CD4-positive, CD25-positive, alpha-beta regulatory T cell (primary cell): Measurements from ENCODE around the gene SLC23A2. TPM values are rescaled to one million over a fixed set of nuclear protein-coding genes. Genes with fewer than 3 reads are reported as not detected.

Experiments used
- ATAC-seq, 2 donors: fragments of 150-1000 bp; cut with Tn5 transposase; one replicate each; pipeline ENCODE4 v1.10.0; 2021; ENCODE audit warnings: low read depth in 2 of 2, moderate number of reproducible peaks in 2 of 2, moderate library complexity in 1 of 2
- DNase-seq, 3 donors: peaks; one replicate each; pipeline versions ENCODE4 v3.0.0 to v3.0.0-alpha.2; 2012 to 2022; ENCODE audit warnings: mixed read lengths in 1 of 3
- H3K27ac ChIP-seq: one replicate; pipeline ENCODE4 v1.7.0; 2013; ENCODE audit warnings: mild to moderate bottlenecking, low read length; ENCODE audit not compliant: insufficient read depth, poor library complexity, severe bottlenecking
- H3K27me3 ChIP-seq: one replicate; pipeline ENCODE4 v1.7.0; 2013; ENCODE audit warnings: low read length; ENCODE audit not compliant: control insufficient read depth, insufficient read depth
- H3K36me3 ChIP-seq: one replicate; pipeline ENCODE4 v1.7.0; 2013; ENCODE audit warnings: mild to moderate bottlenecking, low read length, moderate library complexity; ENCODE audit not compliant: control insufficient read depth, insufficient read depth
- H3K4me1 ChIP-seq: 2 replicates; pipeline ENCODE4 v1.7.0; 2013; ENCODE audit warnings: mild to moderate bottlenecking, low read length; ENCODE audit not compliant: insufficient read depth, control insufficient read depth, poor library complexity, severe bottlenecking
- H3K4me3 ChIP-seq: one replicate; pipeline ENCODE4 v1.7.0; 2013; ENCODE audit warnings: low read depth, mild to moderate bottlenecking, low read length, moderate library complexity
- H3K9me3 ChIP-seq, 2 experiments: 1 replicate in 1 of 2; 2 replicates in 1 of 2; pipeline ENCODE4 v1.7.0; 2013; ENCODE audit warnings: low read length in 2 of 2, mild to moderate bottlenecking in 1 of 2, moderate library complexity in 1 of 2; ENCODE audit not compliant: control insufficient read depth in 2 of 2
- H3K27ac Mint-ChIP-seq, 3 donors: one replicate each; pipeline ENCODE4 v1.8.0; 2020 to 2022; ENCODE audit warnings: mild to moderate bottlenecking in 3 of 3, mixed read lengths in 3 of 3, moderate library complexity in 2 of 3
- H3K27me3 Mint-ChIP-seq: one replicate; pipeline ENCODE4 v1.8.0; 2022; ENCODE audit warnings: mild to moderate bottlenecking, mixed read lengths
- H3K36me3 Mint-ChIP-seq: one replicate; pipeline ENCODE4 v1.8.0; 2020; ENCODE audit warnings: mixed read lengths
- H3K4me1 Mint-ChIP-seq, 4 donors: one replicate each; pipeline ENCODE4 v1.8.0; 2020 to 2022; ENCODE audit warnings: mixed read lengths in 4 of 4, mild to moderate bottlenecking in 1 of 4
- H3K4me3 Mint-ChIP-seq, 4 donors: one replicate each; pipeline ENCODE4 v1.8.0; 2020 to 2022; ENCODE audit warnings: mild to moderate bottlenecking in 4 of 4, mixed read lengths in 4 of 4, moderate library complexity in 3 of 4
- H3K9me3 Mint-ChIP-seq, 7 donors: one replicate each; pipeline ENCODE4 v1.8.0; 2020 to 2022; ENCODE audit warnings: mixed read lengths in 7 of 7, mild to moderate bottlenecking in 3 of 7, moderate library complexity in 2 of 7
- polyA plus RNA-seq, 4 donors: library from polyadenylated mRNA; unstranded; fragments of 300-500 nt; fragmentation: Illumina TruSeq; gene quantifications; one replicate each; pipeline ENCODE4 v1.2.3, GENCODE V29; 2021
- total RNA-seq: library from RNA; stranded (reverse); gene quantifications from one replicate; pipeline ENCODE4 v1.2.3, GENCODE V29; 2022

SLC23A2 gene
- total and polyA plus RNA-seq, 5 donors from 2014 or later = 3.7 to 19.6 (median 4.7) TPM

- ATAC-seq = no peak
- no peaks in the 10 kb centered on the region for H3K27me3 Mint-ChIP-seq
- peaks cover 11% of the 10 kb centered on the region for H3K36me3 Mint-ChIP-seq
- H3K27ac Mint-ChIP-seq = peak overlapping the region in 2 of 3 donors; percentile 98 to 99
- Histone ChIP-seq H3K36me3 (no peaks in the 10 kb centered on the region), H3K4me3 (no peak overlapping the region), H3K27me3 (no peaks in the 10 kb centered on the region), H3K4me1 (peaks cover 64% of the 10 kb centered on the region), H3K27ac (peak overlapping the region; percentile 96), H3K9me3 (no peaks in the 10 kb centered on the region)
- peaks cover 22 to 81% (median 54%) of the 10 kb centered on the region in 4 donors for H3K4me1 Mint-ChIP-seq
- no peak for DNase-seq
- H3K9me3 Mint-ChIP-seq = no peaks in the 10 kb centered on the region
- H3K4me3 Mint-ChIP-seq = peak overlapping the region in 3 of 4 donors; percentile 8 to 86 (median 38)
These were observed 190.8 kb downstream of the SLC23A2 start for GRCh38 chr20:4810426-4811019.

GRCh38 chr20:4809707-4810106 lies 191.6 kb downstream of the SLC23A2 start:
- peaks cover 19% of the 10 kb centered on the region for H3K36me3 Mint-ChIP-seq
- ATAC-seq (no peak), DNase-seq (no peak)
- H3K9me3 Mint-ChIP-seq = no peaks in the 10 kb centered on the region
- Histone ChIP-seq H3K36me3 (peaks cover under 1% of the 10 kb centered on the region), H3K4me1 (peaks cover 55% of the 10 kb centered on the region), H3K27me3 (no peaks in the 10 kb centered on the region), H3K9me3 (no peaks in the 10 kb centered on the region), H3K4me3 (no peak overlapping the region), H3K27ac (peak overlapping the region; percentile 6)
- H3K4me3 Mint-ChIP-seq = no peak overlapping the region
- no peaks in the 10 kb centered on the region for H3K27me3 Mint-ChIP-seq
- peak overlapping the region in 2 of 3 donors; percentile 98 to 99 for H3K27ac Mint-ChIP-seq
- peaks cover 16 to 74% (median 52%) of the 10 kb centered on the region in 4 donors for H3K4me1 Mint-ChIP-seq

GRCh38 chr20:4808872-4809271 lies 192.4 kb downstream of the SLC23A2 start:
- Histone ChIP-seq H3K9me3 (no peaks in the 10 kb centered on the region), H3K27ac (peak overlapping the region; percentile 35), H3K4me1 (peaks cover 47% of the 10 kb centered on the region), H3K36me3 (peaks cover 2% of the 10 kb centered on the region), H3K27me3 (no peaks in the 10 kb centered on the region), H3K4me3 (no peak overlapping the region)
- Mint-ChIP-seq H3K9me3 (no peaks in the 10 kb centered on the region), H3K4me3 (peak overlapping the region in 2 of 4 donors; percentile 5 to 39), H3K27ac (peak overlapping the region; percentile 56 to 99 (median 98)), H3K27me3 (no peaks in the 10 kb centered on the region), H3K36me3 (peaks cover 22% of the 10 kb centered on the region), H3K4me1 (peaks cover 10 to 68% (median 45%) of the 10 kb centered on the region in 4 donors)
- DNase-seq (no peak), ATAC-seq (no peak)

- Histone ChIP-seq H3K4me1 (peaks cover 17% of the 10 kb centered on the region), H3K27me3 (no peaks in the 10 kb centered on the region), H3K27ac (no peak overlapping the region), H3K4me3 (no peak overlapping the region), H3K36me3 (peaks cover 13% of the 10 kb centered on the region), H3K9me3 (no peaks in the 10 kb centered on the region)
- H3K4me1 Mint-ChIP-seq = peaks cover 12 to 43% (median 25%) of the 10 kb centered on the region in 4 donors
- DNase-seq (no peak), ATAC-seq (no peak)
- no peaks in the 10 kb centered on the region for H3K27me3 Mint-ChIP-seq
- peak overlapping the region; percentile 58 to 87 (median 86) for H3K27ac Mint-ChIP-seq
- H3K4me3 Mint-ChIP-seq = no peak overlapping the region
- H3K36me3 Mint-ChIP-seq = peaks cover 33% of the 10 kb centered on the region
- no peaks in the 10 kb centered on the region for H3K9me3 Mint-ChIP-seq
These were observed 195.5 kb downstream of the SLC23A2 start for GRCh38 chr20:4805663-4806449.

GRCh38 chr20:4802527-4802926 lies 198.8 kb downstream of the SLC23A2 start:
- peaks cover 8 to 18% (median 12%) of the 10 kb centered on the region in 4 donors for H3K4me1 Mint-ChIP-seq
- H3K27ac Mint-ChIP-seq = peak overlapping the region in 2 of 3 donors; percentile 21 to 55
- DNase-seq (no peak), ATAC-seq (no peak)
- peaks cover 56% of the 10 kb centered on the region for H3K36me3 Mint-ChIP-seq
- H3K36me3 ChIP-seq = peaks cover 39% of the 10 kb centered on the region
- peaks cover 0 to 5% (median 0%) of the 10 kb centered on the region in 7 donors for H3K9me3 Mint-ChIP-seq
- H3K4me3 Mint-ChIP-seq = no peak overlapping the region
- no peak overlapping the region for H3K4me3 ChIP-seq
- no peak overlapping the region for H3K27ac ChIP-seq
- H3K27me3 Mint-ChIP-seq = no peaks in the 10 kb centered on the region
- no peaks in the 10 kb centered on the region for H3K4me1 ChIP-seq
- H3K27me3 ChIP-seq = no peaks in the 10 kb centered on the region
- H3K9me3 ChIP-seq = no peaks in the 10 kb centered on the region

Other genes with a start within 250 kb of the SLC23A2 start
- gene RASSF2, start 177.9 kb downstream of the SLC23A2 start, total RNA-seq = 33.9 TPM
- 10 to 100 TPM; 20.9 to 33.0 (median 29.1) TPM for gene RASSF2, start 177.9 kb downstream of the SLC23A2 start, polyA plus RNA-seq
- gene TMEM230, start 111.6 kb upstream of the SLC23A2 start, total RNA-seq = 48.3 TPM
- gene TMEM230, start 111.6 kb upstream of the SLC23A2 start, polyA plus RNA-seq = 100 to 1,000 TPM; 158 to 237 (median 214) TPM
- gene PCNA, start 118.4 kb upstream of the SLC23A2 start, total RNA-seq = 33.0 TPM
- 10 to 100 TPM; 67.5 to 89.9 (median 76.2) TPM for gene PCNA, start 118.4 kb upstream of the SLC23A2 start, polyA plus RNA-seq
- gene CDS2, start 125.5 kb upstream of the SLC23A2 start, total RNA-seq = 77.9 TPM
- gene CDS2, start 125.5 kb upstream of the SLC23A2 start, polyA plus RNA-seq = 10 to 100 TPM; 47.6 to 75.4 (median 51.5) TPM